ENCODE results near the gene TEX29. TPM values are rescaled to one million over a fixed set of nuclear protein-coding genes. Genes with fewer than 3 reads are reported as not detected.

TEX29 gene
- total and polyA plus RNA-seq, 9 of the 15 experiments (the other 6 are each of a cell fraction or from before 2014, with no cell fraction given) = 0.11 TPM; not detected in 7

- no peak for TF ChIP-seq ARID3A (IDR thresholded peaks at IDR 0.05; ENCODE audit: borderline replicate concordance, low read depth, low read length)
- TF ChIP-seq, protein P1, sequence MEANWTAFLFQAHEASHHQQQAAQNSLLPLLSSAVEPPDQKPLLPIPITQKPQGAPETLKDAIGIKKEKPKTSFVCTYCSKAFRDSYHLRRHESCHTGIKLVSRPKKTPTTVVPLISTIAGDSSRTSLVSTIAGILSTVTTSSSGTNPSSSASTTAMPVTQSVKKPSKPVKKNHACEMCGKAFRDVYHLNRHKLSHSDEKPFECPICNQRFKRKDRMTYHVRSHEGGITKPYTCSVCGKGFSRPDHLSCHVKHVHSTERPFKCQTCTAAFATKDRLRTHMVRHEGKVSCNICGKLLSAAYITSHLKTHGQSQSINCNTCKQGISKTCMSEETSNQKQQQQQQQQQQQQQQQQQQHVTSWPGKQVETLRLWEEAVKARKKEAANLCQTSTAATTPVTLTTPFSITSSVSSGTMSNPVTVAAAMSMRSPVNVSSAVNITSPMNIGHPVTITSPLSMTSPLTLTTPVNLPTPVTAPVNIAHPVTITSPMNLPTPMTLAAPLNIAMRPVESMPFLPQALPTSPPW (CRISPR knock-in tag; IDR thresholded peaks at IDR 0.05) = no peak
- TF ChIP-seq ZNF780A (CRISPR knock-in tag; IDR thresholded peaks at IDR 0.05) = no peak
- no peak for TF ChIP-seq TEAD4 (IDR thresholded peaks at IDR 0.05; ENCODE audit: low read length)
- TF ChIP-seq TEAD4 (CRISPR knock-in tag; IDR thresholded peaks at IDR 0.05; ENCODE audit: borderline replicate concordance) = no peak
Measured at GRCh38 chr13:111354789-111355188, 34.3 kb downstream of the TEX29 start (continued).

- intact Hi-C loops (cut with micrococcal nuclease) (no loop called here), in situ Hi-C loops (cut with MboI) (no loop called here)
- no peaks in the 10 kb centered on the region for H3K79me2 ChIP-seq (ENCODE audit: control insufficient read depth, insufficient read depth, low read length)
- ChIA-PET CTCF (ENCODE audit: low intra/inter-chr PET ratio) (no interaction called here), POLR2A (no interaction called here)
- no peaks in the 10 kb centered on the region for H4K20me1 ChIP-seq (replicated peaks; ENCODE audit: control insufficient read depth, insufficient read depth, low read length)
- FAIRE-seq (no peak), DNase-seq (ENCODE audit: extremely low read depth in 1 of 4, low spot score in 3 of 4) (no peak), ATAC-seq (no peak)
- no peak overlapping the region for H3K27ac ChIP-seq (ENCODE audit: extremely low read depth, low read depth, low read length)
- H3K4me3 ChIP-seq = no peak overlapping the region
- H3K9ac ChIP-seq (ENCODE audit: insufficient read depth in 1 of 2, low read depth in 2 of 2, low read length in 2 of 2) = no peak overlapping the region
- no peaks in the 10 kb centered on the region for H3K36me3 ChIP-seq (ENCODE audit: control insufficient read depth, insufficient read depth, low read length)
- no TSS peak for BruUV-seq (replicated peaks)
- no peak overlapping the region for H3K4me2 ChIP-seq (ENCODE audit: insufficient read depth, low read length)
- no peaks in the 10 kb centered on the region for H3K9me3 ChIP-seq (replicated peaks; ENCODE audit: control insufficient read depth, insufficient read depth, low read depth, low read length)
- peaks cover 0 to 13% of the 10 kb centered on the region in 2 experiments; a peak in 3 of 5 replicates for H3K27me3 ChIP-seq (ENCODE audit: control insufficient read depth in 2 of 2, insufficient read depth in 2 of 2, low read length in 2 of 2)
- no peaks in the 10 kb centered on the region for H3K4me1 ChIP-seq (replicated peaks in 1 of 2; ENCODE audit: control insufficient read depth in 2 of 2, insufficient read depth in 2 of 2, low read length in 2 of 2)
- H2AFZ ChIP-seq (ENCODE audit: low read depth, low read length) = no peak overlapping the region
- H3K9me1 ChIP-seq (ENCODE audit: control insufficient read depth, insufficient read depth, low read length) = no peaks in the 10 kb centered on the region
- WGBS (ENCODE audit: insufficient coverage, low coverage, missing lambda C conversion rate) = 0% methylated on average over 4 of the region's 4 CpGs
- TF ChIP-seq MTA3 (IDR thresholded peaks at IDR 0.05; ENCODE audit: borderline replicate concordance) (no peak), NCOA2 (IDR thresholded peaks at IDR 0.05; ENCODE audit: partially characterized antibody in 2 of 2) (no peak), ATF4 (CRISPR knock-in tag; IDR thresholded peaks at IDR 0.05) (no peak), ARNT (IDR thresholded peaks at IDR 0.05) (no peak), MAFG (tag; conservative IDR thresholded peaks at IDR 0.05) (no peak), ZNF75A (CRISPR knock-in tag; IDR thresholded peaks at IDR 0.05) (no peak), ZNF134 (CRISPR knock-in tag; conservative IDR thresholded peaks at IDR 0.05) (no peak), SNAPC5 (CRISPR knock-in tag; IDR thresholded peaks at IDR 0.05) (no peak), SMC3 (conservative IDR thresholded peaks at IDR 0.05; ENCODE audit: insufficient read depth, low read depth, low read length) (no peak), ZNF282 (CRISPR knock-in tag; IDR thresholded peaks at IDR 0.05) (no peak), MAFF (IDR thresholded peaks at IDR 0.05; ENCODE audit: low read length) (no peak)
- TF ChIP-seq, protein P2, sequence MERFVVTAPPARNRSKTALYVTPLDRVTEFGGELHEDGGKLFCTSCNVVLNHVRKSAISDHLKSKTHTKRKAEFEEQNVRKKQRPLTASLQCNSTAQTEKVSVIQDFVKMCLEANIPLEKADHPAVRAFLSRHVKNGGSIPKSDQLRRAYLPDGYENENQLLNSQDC (CRISPR knock-in tag; IDR thresholded peaks at IDR 0.05) = no peak
- TF ChIP-seq, protein P3, sequence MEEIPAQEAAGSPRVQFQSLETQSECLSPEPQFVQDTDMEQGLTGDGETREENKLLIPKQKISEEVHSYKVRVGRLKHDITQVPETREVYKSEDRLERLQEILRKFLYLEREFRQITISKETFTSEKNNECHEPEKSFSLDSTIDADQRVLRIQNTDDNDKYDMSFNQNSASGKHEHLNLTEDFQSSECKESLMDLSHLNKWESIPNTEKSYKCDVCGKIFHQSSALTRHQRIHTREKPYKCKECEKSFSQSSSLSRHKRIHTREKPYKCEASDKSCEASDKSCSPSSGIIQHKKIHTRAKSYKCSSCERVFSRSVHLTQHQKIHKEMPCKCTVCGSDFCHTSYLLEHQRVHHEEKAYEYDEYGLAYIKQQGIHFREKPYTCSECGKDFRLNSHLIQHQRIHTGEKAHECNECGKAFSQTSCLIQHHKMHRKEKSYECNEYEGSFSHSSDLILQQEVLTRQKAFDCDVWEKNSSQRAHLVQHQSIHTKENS (CRISPR knock-in tag; IDR thresholded peaks at IDR 0.05) = no peak
Measured at GRCh38 chr13:111356795-111357194, 36.4 kb downstream of the TEX29 start.

All from K562 (cell line).